NCI-H510A treated with DMSO at 0.1 percent for 48 hours (cell line): ENCODE data around the gene LHFPL2.

Source experiments
- DNase-seq: peaks from one replicate; lab custom pipeline; 2025; lab: John Stamatoyannopoulos, UW

Gene LHFPL2

GRCh38 chr5:78618303-78618702 is 30.3 kb downstream of the LHFPL2 start:
- no peak for DNase-seq

- DNase-seq, result no peak
Measured at GRCh38 chr5:78615697-78616096, 32.9 kb downstream of the LHFPL2 start.

- DNase-seq, result no peak
Measured at GRCh38 chr5:78614816-78615215, 33.8 kb downstream of the LHFPL2 start.

- no peak for DNase-seq
Measured at GRCh38 chr5:78613756-78614155, 34.8 kb downstream of the LHFPL2 start.

- DNase-seq, result no peak
Measured at GRCh38 chr5:78613151-78613533, 35.4 kb downstream of the LHFPL2 start.

GRCh38 chr5:78612227-78613150 is 36.1 kb downstream of the LHFPL2 start:
- DNase-seq, result no peak

- DNase-seq, result no peak
Measured at GRCh38 chr5:78611126-78611605, 37.4 kb downstream of the LHFPL2 start.

GRCh38 chr5:78610636-78611035 is 37.9 kb downstream of the LHFPL2 start:
- no peak for DNase-seq

- no peak for DNase-seq
Measured at GRCh38 chr5:78610163-78610583, 38.4 kb downstream of the LHFPL2 start.

GRCh38 chr5:78607864-78608263 is 40.7 kb downstream of the LHFPL2 start:
- DNase-seq, result no peak

GRCh38 chr5:78606241-78606640 is 42.3 kb downstream of the LHFPL2 start:
- no peak for DNase-seq

GRCh38 chr5:78605611-78606010 is 43.0 kb downstream of the LHFPL2 start:
- no peak for DNase-seq

GRCh38 chr5:78604689-78605285 is 43.8 kb downstream of the LHFPL2 start:
- no peak for DNase-seq

GRCh38 chr5:78603636-78604175 is 44.9 kb downstream of the LHFPL2 start:
- no peak for DNase-seq

GRCh38 chr5:78602400-78602799 is 46.2 kb downstream of the LHFPL2 start:
- no peak for DNase-seq

GRCh38 chr5:78601559-78602314 is 46.8 kb downstream of the LHFPL2 start:
- no peak for DNase-seq

- DNase-seq, result no peak
Measured at GRCh38 chr5:78600687-78601414, 47.7 kb downstream of the LHFPL2 start.

GRCh38 chr5:78598973-78599372 is 49.6 kb downstream of the LHFPL2 start:
- no peak for DNase-seq

GRCh38 chr5:78597974-78598371 is 50.6 kb downstream of the LHFPL2 start:
- no peak for DNase-seq

- no peak for DNase-seq
Measured at GRCh38 chr5:78597068-78597973, 51.3 kb downstream of the LHFPL2 start.
